H9 (cell line): ENCODE measurements around the gene HGS. TPM values are rescaled to one million over a fixed set of nuclear protein-coding genes. Genes with fewer than 3 reads are reported as not detected.

Source experiments
- DNase-seq: peaks from one replicate; pipeline ENCODE4 v3.0.0-alpha.2; 2017
- H2AFZ ChIP-seq: one replicate; pipeline ENCODE4 v1.6.1; 2013; ENCODE audit warnings: mild to moderate bottlenecking, low read length, control low read depth, moderate library complexity
- H2AK5ac ChIP-seq: 2 replicates; pipeline ENCODE4 v1.6.1; 2013; ENCODE audit warnings: low read length, control low read depth, mixed read lengths; ENCODE audit not compliant: insufficient read length
- H2BK120ac ChIP-seq: one replicate; pipeline ENCODE4 v1.6.1; 2013; ENCODE audit warnings: low read depth, mild to moderate bottlenecking, low read length, control low read depth, inconsistent platforms; ENCODE audit not compliant: poor library complexity, severe bottlenecking
- H2BK12ac ChIP-seq: 2 replicates; pipeline ENCODE4 v1.6.1; 2013; ENCODE audit warnings: low read length, control low read depth, mixed read lengths, low read depth; ENCODE audit not compliant: insufficient read length
- H2BK15ac ChIP-seq: 2 replicates; pipeline ENCODE4 v1.6.1; 2013; ENCODE audit warnings: low read depth, low read length, control low read depth
- H2BK20ac ChIP-seq: one replicate; pipeline ENCODE4 v1.6.1; 2013; ENCODE audit warnings: low read depth, mild to moderate bottlenecking, low read length, control low read depth, inconsistent platforms; ENCODE audit not compliant: poor library complexity, severe bottlenecking
- H2BK5ac ChIP-seq: 2 replicates; pipeline ENCODE4 v1.6.1; 2013; ENCODE audit warnings: low read length, control low read depth, mixed read lengths; ENCODE audit not compliant: insufficient read length
- H3K14ac ChIP-seq: 2 replicates; pipeline ENCODE4 v1.6.1; 2013; ENCODE audit warnings: low read length, control low read depth; ENCODE audit not compliant: insufficient read depth
- H3K18ac ChIP-seq: 2 replicates; pipeline ENCODE4 v1.6.1; 2013; ENCODE audit warnings: low read depth, mild to moderate bottlenecking, mixed read lengths, low read length, control low read depth; ENCODE audit not compliant: insufficient read length
- H3K23ac ChIP-seq: 2 replicates; pipeline ENCODE4 v1.6.1; 2013; ENCODE audit warnings: low read length, control low read depth, mixed read lengths, low read depth; ENCODE audit not compliant: insufficient read length
- H3K23me2 ChIP-seq: 2 replicates; pipeline ENCODE4 v1.6.1; 2013; ENCODE audit warnings: low read depth, mild to moderate bottlenecking, mixed read lengths, low read length, control low read depth; ENCODE audit not compliant: insufficient read length, poor library complexity, severe bottlenecking
- H3K27ac ChIP-seq: 2 replicates; pipeline ENCODE4 v1.5.1; 2013; ENCODE audit warnings: low read length, control low read depth, mixed read lengths, low read depth; ENCODE audit not compliant: insufficient read length
- H3K27me3 ChIP-seq: 2 replicates; pipeline ENCODE4 v1.6.1; 2013; ENCODE audit warnings: low read length, control low read depth, inconsistent platforms; ENCODE audit not compliant: insufficient read depth
- H3K4ac ChIP-seq: 2 replicates; pipeline ENCODE4 v1.6.1; 2013; ENCODE audit warnings: low read depth, mild to moderate bottlenecking, control low read depth, inconsistent platforms, low read length, moderate library complexity
- H3K4me1 ChIP-seq: 2 replicates; pipeline ENCODE4 v1.6.1; 2013; ENCODE audit warnings: low read length, control low read depth, inconsistent platforms; ENCODE audit not compliant: insufficient read depth
- H3K4me2 ChIP-seq: 2 replicates; pipeline ENCODE4 v1.6.1; 2013; ENCODE audit warnings: low read length, control low read depth, mixed read lengths; ENCODE audit not compliant: insufficient read length, insufficient read depth
- H3K56ac ChIP-seq: 2 replicates; pipeline ENCODE4 v1.6.1; 2013; ENCODE audit warnings: low read depth, mild to moderate bottlenecking, mixed read lengths, low read length, control low read depth; ENCODE audit not compliant: insufficient read length
- H3K79me1 ChIP-seq: 2 replicates; pipeline ENCODE4 v1.6.1; 2013; ENCODE audit warnings: low read depth, mild to moderate bottlenecking, moderate library complexity, low read length, control low read depth, inconsistent platforms; ENCODE audit not compliant: insufficient read depth, poor library complexity, severe bottlenecking
- H3K79me2 ChIP-seq: 2 replicates; pipeline ENCODE4 v1.6.1; 2013; ENCODE audit warnings: low read length, control low read depth, inconsistent platforms; ENCODE audit not compliant: insufficient read depth
- H3K9ac ChIP-seq: 2 replicates; pipeline ENCODE4 v1.6.1; 2013; ENCODE audit warnings: low read length, control low read depth, mixed read lengths; ENCODE audit not compliant: insufficient read length; ENCODE audit errors: extremely low read depth
- H3K9me3 ChIP-seq: one replicate; pipeline ENCODE4 v1.6.1; 2013; ENCODE audit warnings: low read depth, low read length, inconsistent platforms; ENCODE audit not compliant: control insufficient read depth
- H3T11ph ChIP-seq: one replicate; pipeline ENCODE4 v1.6.1; 2013; ENCODE audit warnings: mild to moderate bottlenecking, low read length, control low read depth, inconsistent platforms
- H4K20me1 ChIP-seq: one replicate; pipeline ENCODE4 v1.6.1; 2013; ENCODE audit not compliant: control insufficient read depth, insufficient read length, insufficient read depth
- H4K5ac ChIP-seq: 2 replicates; pipeline ENCODE4 v1.6.1; 2013; ENCODE audit warnings: low read depth, mild to moderate bottlenecking, mixed read lengths, low read length, control low read depth; ENCODE audit not compliant: insufficient read length
- H4K8ac ChIP-seq: replicated peaks from 2 replicates; pipeline ENCODE4 v1.6.1; 2013; ENCODE audit warnings: low read length, control low read depth, mixed read lengths, low read depth; ENCODE audit not compliant: insufficient read length
- H4K91ac ChIP-seq: 2 replicates; pipeline ENCODE4 v1.6.1; 2013; ENCODE audit warnings: low read depth, mild to moderate bottlenecking, moderate library complexity, mixed read lengths, low read length, control low read depth; ENCODE audit not compliant: insufficient read length
- H3K27ac Mint-ChIP-seq, 3 experiments: 2 replicates in 2 of 3; 3 replicates in 1 of 3; pipeline ENCODE4 v1.8.0; 2020 to 2021; ENCODE audit warnings: mixed read lengths in 3 of 3, mild to moderate bottlenecking in 1 of 3, moderate library complexity in 1 of 3
- H3K27me3 Mint-ChIP-seq: 2 replicates; pipeline ENCODE4 v1.8.0; 2021; ENCODE audit warnings: low read depth, mild to moderate bottlenecking, moderate library complexity, mixed read lengths
- H3K36me3 Mint-ChIP-seq, 3 experiments: 2 replicates in 2 of 3; 3 replicates in 1 of 3; pipeline ENCODE4 v1.8.0; 2020 to 2021; ENCODE audit warnings: low read depth in 3 of 3, mixed read lengths in 3 of 3; ENCODE audit not compliant: insufficient read depth in 1 of 3
- H3K4me1 Mint-ChIP-seq, 2 experiments: 2 replicates each; pipeline ENCODE4 v1.8.0; 2020; ENCODE audit warnings: mixed read lengths in 2 of 2
- H3K4me3 Mint-ChIP-seq, 2 experiments: 2 replicates in 1 of 2; 3 replicates in 1 of 2; pipeline ENCODE4 v1.8.0; 2020 to 2021; ENCODE audit warnings: mild to moderate bottlenecking in 2 of 2, mixed read lengths in 2 of 2, moderate library complexity in 1 of 2
- H3K9me3 Mint-ChIP-seq, 2 experiments: 2 replicates in 1 of 2; 3 replicates in 1 of 2; pipeline ENCODE4 v1.8.0; 2020; ENCODE audit warnings: mild to moderate bottlenecking in 2 of 2, mixed read lengths in 2 of 2, moderate library complexity in 1 of 2
- WGBS: extraction: QIAGEN DNeasy Blood & Tissue Kit; methylation state at CpG from one replicate; pipeline ENCODE4 v1.1.7; 2013; ENCODE audit warnings: missing lambda C conversion rate, low lambda C conversion rate, mixed read lengths; ENCODE audit not compliant: insufficient read length; ENCODE audit errors: extremely low coverage; 5-methylcytosine and 5-hydroxymethylcytosine counted together
- total RNA-seq: library from RNA; stranded (reverse); gene quantifications from 2 replicates; pipeline ENCODE4 v1.2.1, GENCODE V29; 2021
- TF ChIP-seq, protein P1 (sequence below): fragments of 200-600 bp; sonication (generic); conservative IDR thresholded peaks from 3 replicates; pipeline ENCODE4 v1.8.0; 2021; ENCODE audit warnings: antibody characterized with exemption, mild to moderate bottlenecking

The HGS gene
- total RNA-seq, 1 experiment from 2014 or later = 106 TPM

DNA sequence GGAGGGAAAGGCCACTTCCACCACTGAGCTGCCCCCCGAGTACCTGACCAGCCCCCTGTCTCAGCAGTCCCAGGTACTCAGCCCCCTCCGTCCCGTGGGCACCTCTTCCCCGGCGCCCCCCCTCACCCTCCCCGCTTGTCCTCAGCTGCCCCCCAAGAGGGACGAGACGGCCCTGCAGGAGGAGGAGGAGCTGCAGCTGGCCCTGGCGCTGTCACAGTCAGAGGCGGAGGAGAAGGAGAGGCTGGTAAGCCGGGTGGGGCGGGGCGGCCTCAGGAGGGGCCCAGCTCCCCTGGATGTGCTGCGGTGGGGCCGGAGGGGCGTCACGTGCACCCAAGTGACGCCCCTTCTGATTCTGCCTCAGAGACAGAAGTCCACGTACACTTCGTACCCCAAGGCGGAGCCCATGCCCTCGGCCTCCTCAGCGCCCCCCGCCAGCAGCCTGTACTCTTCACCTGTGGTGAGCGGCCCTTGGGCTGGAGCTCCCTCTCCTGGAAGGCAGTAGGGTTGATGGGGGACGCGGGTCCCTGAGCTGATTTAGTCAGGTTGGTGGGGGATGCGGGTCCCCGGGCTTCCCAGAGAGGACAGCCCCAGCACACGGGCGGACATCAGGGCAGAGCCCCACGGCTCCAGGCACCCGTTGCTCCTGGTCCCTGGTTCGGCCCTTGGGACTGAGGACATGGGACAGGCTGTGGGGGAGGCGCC, 9.8 kb downstream of the HGS start:
- no peaks in the 10 kb centered on the region for H3K4me1 ChIP-seq
- no peak overlapping the region for H2BK5ac ChIP-seq
- H2BK20ac ChIP-seq = no peak overlapping the region
- no peak overlapping the region for H4K8ac ChIP-seq
- H2AK5ac ChIP-seq = no peak overlapping the region
- H3K4me2 ChIP-seq = no peak overlapping the region
- Mint-ChIP-seq H3K27ac (no peak overlapping the region), H3K27me3 (no peaks in the 10 kb centered on the region), H3K9me3 (no peaks in the 10 kb centered on the region), H3K4me1 (no peaks in the 10 kb centered on the region), H3K4me3 (no peak overlapping the region), H3K36me3 (peaks cover 39 to 78% (median 66%) of the 10 kb centered on the region in 3 experiments)
- H3K79me1 ChIP-seq = no peaks in the 10 kb centered on the region
- H4K20me1 ChIP-seq = no peaks in the 10 kb centered on the region
- H3K56ac ChIP-seq = no peak overlapping the region
- no peak overlapping the region for H4K91ac ChIP-seq
- H2BK12ac ChIP-seq = no peak overlapping the region
- H4K5ac ChIP-seq = no peak overlapping the region
- no peak overlapping the region for H2AFZ ChIP-seq
- TF ChIP-seq, protein P1, sequence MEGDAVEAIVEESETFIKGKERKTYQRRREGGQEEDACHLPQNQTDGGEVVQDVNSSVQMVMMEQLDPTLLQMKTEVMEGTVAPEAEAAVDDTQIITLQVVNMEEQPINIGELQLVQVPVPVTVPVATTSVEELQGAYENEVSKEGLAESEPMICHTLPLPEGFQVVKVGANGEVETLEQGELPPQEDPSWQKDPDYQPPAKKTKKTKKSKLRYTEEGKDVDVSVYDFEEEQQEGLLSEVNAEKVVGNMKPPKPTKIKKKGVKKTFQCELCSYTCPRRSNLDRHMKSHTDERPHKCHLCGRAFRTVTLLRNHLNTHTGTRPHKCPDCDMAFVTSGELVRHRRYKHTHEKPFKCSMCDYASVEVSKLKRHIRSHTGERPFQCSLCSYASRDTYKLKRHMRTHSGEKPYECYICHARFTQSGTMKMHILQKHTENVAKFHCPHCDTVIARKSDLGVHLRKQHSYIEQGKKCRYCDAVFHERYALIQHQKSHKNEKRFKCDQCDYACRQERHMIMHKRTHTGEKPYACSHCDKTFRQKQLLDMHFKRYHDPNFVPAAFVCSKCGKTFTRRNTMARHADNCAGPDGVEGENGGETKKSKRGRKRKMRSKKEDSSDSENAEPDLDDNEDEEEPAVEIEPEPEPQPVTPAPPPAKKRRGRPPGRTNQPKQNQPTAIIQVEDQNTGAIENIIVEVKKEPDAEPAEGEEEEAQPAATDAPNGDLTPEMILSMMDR = peak; percentile 53
- H3K23ac ChIP-seq = no peak overlapping the region
- H3K14ac ChIP-seq = no peak overlapping the region
- no peak overlapping the region for H3K18ac ChIP-seq
- no CpG with 5 or more reads among the region's 35 CpGs for WGBS
- H3T11ph ChIP-seq = no peak overlapping the region
- no peak overlapping the region for H2BK15ac ChIP-seq
- H3K27ac ChIP-seq = no peak overlapping the region
- no peak overlapping the region for H3K4ac ChIP-seq
- no peak overlapping the region for H2BK120ac ChIP-seq
- peak; percentile 61 for DNase-seq
- H3K27me3 ChIP-seq = no peaks in the 10 kb centered on the region
- no peak overlapping the region for H3K9ac ChIP-seq
- H3K79me2 ChIP-seq = peaks cover 2% of the 10 kb centered on the region; the same call in 1 of the 2 replicates
- H3K23me2 ChIP-seq = no peaks in the 10 kb centered on the region
- no peaks in the 10 kb centered on the region for H3K9me3 ChIP-seq
